Thyroid gland (tissue), 4 donors: ENCODE measurements around the gene LNX1. TPM values are rescaled to one million over a fixed set of nuclear protein-coding genes. Genes with fewer than 3 reads are reported as not detected.

Experiments
- DNase-seq, 2 donors: peaks; one replicate each; pipeline ENCODE4 v3.0.0-alpha.2; 2019
- H3K27ac ChIP-seq, 3 donors: fragments of 200-600 bp; sonication (generic); 1 replicate in 2 of 3; 2 replicates in 1 of 3; pipeline ENCODE4 v1.5.1; 2016 to 2019; ENCODE audit warnings: mild to moderate bottlenecking in 1 of 3, moderate library complexity in 1 of 3
- H3K27me3 ChIP-seq: fragments of 200-600 bp; sonication (generic); one replicate; pipeline ENCODE4 v1.5.1; 2019
- H3K36me3 ChIP-seq, 2 donors: fragments of 200-600 bp; sonication (generic); one replicate each; pipeline ENCODE4 v1.5.1; 2016 to 2019
- H3K4me1 ChIP-seq, 2 donors: fragments of 200-600 bp; sonication (generic); one replicate each; pipeline ENCODE4 v1.5.1; 2017 to 2019
- H3K4me3 ChIP-seq, 3 donors: fragments of 200-600 bp; sonication (generic); replicated peaks in 1 of 3; 1 replicate in 2 of 3; 2 replicates in 1 of 3; pipeline ENCODE4 v1.5.1; 2016; ENCODE audit warnings: mild to moderate bottlenecking in 1 of 3
- H3K9me3 ChIP-seq: fragments of 200-600 bp; sonication (generic); one replicate; pipeline ENCODE4 v1.5.1; 2017
- CTCF ChIP-seq, 6 experiments: fragments of 200-600 bp in 3 of 6; fragments of 450-650 bp in 3 of 6; sonication (generic) in 3 of 6; IDR thresholded peaks; one replicate each; pipeline ENCODE4 v1.5.1; 2016 to 2019; ENCODE audit warnings: antibody characterized with exemption in 6 of 6, mild to moderate bottlenecking in 2 of 6, inconsistent platforms in 1 of 6, moderate library complexity in 1 of 6
- POLR2A ChIP-seq, 2 donors: fragments of 450-650 bp; IDR thresholded peaks; one replicate each; pipeline ENCODE4 v1.6.1; 2017; ENCODE audit warnings: antibody characterized with exemption in 2 of 2, mild to moderate bottlenecking in 2 of 2, moderate library complexity in 1 of 2
- WGBS, 2 donors: methylation state at CpG; one replicate each; pipeline ENCODE4 v1.1.5; 2017; 5-methylcytosine and 5-hydroxymethylcytosine counted together
- intact Hi-C: fragments of 100-400 bp; cut with DNase I; formaldehyde crosslinking; loops from one replicate; pipeline ENCODE4 v1.15.1; 2023
- total RNA-seq, 4 donors: library from RNA; depleted of rRNA; stranded (reverse); fragments of >200 nt; gene quantifications; one replicate each; pipeline ENCODE4 v1.2.3, GENCODE V29; 2016

LNX1 gene
- total RNA-seq, 4 donors from 2014 or later: 34.3 to 63.8 (median 43.3) TPM

GRCh38 chr4:53490965-53491622 lies 100.2 kb downstream of the LNX1 start:
- TF ChIP-seq POLR2A (IDR thresholded peaks at IDR 0.05) (no peak), CTCF (IDR thresholded peaks at IDR 0.05) (peak; percentile 16 to 89 (median 66))
- Histone ChIP-seq H3K4me1 (peaks cover 0 to 3% of the 10 kb centered on the region in 2 donors), H3K36me3 (no peaks in the 10 kb centered on the region), H3K27me3 (no peaks in the 10 kb centered on the region), H3K9me3 (no peaks in the 10 kb centered on the region), H3K27ac (peak overlapping the region in 1 of 3 donors; percentile 56), H3K4me3 (no peak overlapping the region)
- intact Hi-C loops: loop anchor here (5.0 to 10.0 kb wide), 2 partner anchors 84 to 741 kb away; no protein-coding TSS in a partner anchor
- 46 to 50% methylated on average over 3 of the region's 3 CpGs for WGBS, 2 donors
- DNase-seq: peak; percentile 57 to 58

GRCh38 chr4:53490161-53490956 lies 100.9 kb downstream of the LNX1 start:
- Histone ChIP-seq H3K36me3 (no peaks in the 10 kb centered on the region), H3K27me3 (no peaks in the 10 kb centered on the region), H3K9me3 (no peaks in the 10 kb centered on the region), H3K4me1 (peaks cover 0 to 3% of the 10 kb centered on the region in 2 donors), H3K4me3 (no peak overlapping the region), H3K27ac (no peak overlapping the region)
- DNase-seq: no peak
- intact Hi-C loops: loop anchor here (5.0 to 10.0 kb wide), 2 partner anchors 84 to 742 kb away; no protein-coding TSS in a partner anchor
- TF ChIP-seq CTCF (IDR thresholded peaks at IDR 0.05) (no peak), POLR2A (IDR thresholded peaks at IDR 0.05) (no peak)
- WGBS, 2 donors: 74 to 78% methylated on average over 6 of the region's 6 CpGs

GRCh38 chr4:53489279-53489889 lies 101.9 kb downstream of the LNX1 start:
- Histone ChIP-seq H3K36me3 (no peaks in the 10 kb centered on the region), H3K27me3 (no peaks in the 10 kb centered on the region), H3K4me3 (no peak overlapping the region), H3K9me3 (no peaks in the 10 kb centered on the region), H3K27ac (no peak overlapping the region), H3K4me1 (peaks cover 0 to 3% of the 10 kb centered on the region in 2 donors)
- intact Hi-C loops: no loop called here
- TF ChIP-seq CTCF (IDR thresholded peaks at IDR 0.05): no peak
- TF ChIP-seq POLR2A (IDR thresholded peaks at IDR 0.05): no peak
- no peak for DNase-seq

- no peak overlapping the region for H3K4me3 ChIP-seq
- intact Hi-C loops: no loop called here
Measured at GRCh38 chr4:53487766-53488165, 103.5 kb downstream of the LNX1 start.

More at GRCh38 chr4:53487766-53488165, 103.5 kb downstream of the LNX1 start:
- no peak for TF ChIP-seq POLR2A (IDR thresholded peaks at IDR 0.05)
- TF ChIP-seq CTCF (IDR thresholded peaks at IDR 0.05): no peak
- no peaks in the 10 kb centered on the region for H3K27me3 ChIP-seq
- H3K36me3 ChIP-seq: no peaks in the 10 kb centered on the region
- H3K9me3 ChIP-seq: no peaks in the 10 kb centered on the region
- H3K27ac ChIP-seq: no peak overlapping the region
- no peak for DNase-seq
- H3K4me1 ChIP-seq: peaks cover 0 to 3% of the 10 kb centered on the region in 2 donors
